ENCODE results near the gene UNC45B. TPM values are rescaled to one million over a fixed set of nuclear protein-coding genes. Genes with fewer than 3 reads are reported as not detected.
A peak's percentile ranks its signal among the peaks of the same experiment; 100 is the strongest.

The UNC45B gene
- total RNA-seq, 1 donor from 2014 or later: not detected

- peak; percentile 98 for TF ChIP-seq CTCF (IDR thresholded peaks at IDR 0.05)
Measured at GRCh38 chr17:35119370-35120165, 28.0 kb upstream of the UNC45B start, which contains the start of gene RAD51D. Gene RAD51D, minus strand, starts transcription at chr17:35119860. Its CDS starts 247 bp downstream, at chr17:35119613.

GRCh38 chr17:35121315-35121714 lies 26.3 kb upstream of the UNC45B start, which contains the start of gene FNDC8:
Gene FNDC8, plus strand, starts transcription at chr17:35121615. Its CDS starts 79 bp downstream, at chr17:35121694.
- H3K27ac Mint-ChIP-seq (ENCODE audit: unreplicated experiment): no peak within 1 kb of the TSS
- DNase-seq (ENCODE audit: extremely low spot score, unreplicated experiment): no peak
- no peaks in the 10 kb centered on the region for H3K9me3 Mint-ChIP-seq (ENCODE audit: unreplicated experiment)
- H3K36me3 Mint-ChIP-seq (ENCODE audit: unreplicated experiment): no peaks in the 10 kb centered on the region
- peaks cover 26% of the 10 kb centered on the region for H3K4me1 Mint-ChIP-seq (ENCODE audit: unreplicated experiment)
- H3K4me3 Mint-ChIP-seq (ENCODE audit: unreplicated experiment): peak within 1 kb of the TSS; percentile 5
- TF ChIP-seq CTCF (IDR thresholded peaks at IDR 0.05): no peak
- H3K27me3 Mint-ChIP-seq (ENCODE audit: unreplicated experiment): no peaks in the 10 kb centered on the region

More at GRCh38 chr17:35119370-35120165, 28.0 kb upstream of the UNC45B start, which contains the start of gene RAD51D:
- Mint-ChIP-seq H3K27me3 (ENCODE audit: unreplicated experiment) (no peaks in the 10 kb centered on the region), H3K27ac (ENCODE audit: unreplicated experiment) (peak within 1 kb of the TSS; percentile 90), H3K4me3 (ENCODE audit: unreplicated experiment) (peak within 1 kb of the TSS; percentile 85), H3K36me3 (ENCODE audit: unreplicated experiment) (no peaks in the 10 kb centered on the region), H3K9me3 (ENCODE audit: unreplicated experiment) (no peaks in the 10 kb centered on the region), H3K4me1 (ENCODE audit: unreplicated experiment) (peaks cover 32% of the 10 kb centered on the region)
- DNase-seq (ENCODE audit: extremely low spot score, unreplicated experiment): peak; percentile 92

GRCh38 chr17:35127751-35128514 lies 19.7 kb upstream of the UNC45B start:
- Mint-ChIP-seq H3K9me3 (ENCODE audit: unreplicated experiment) (no peaks in the 10 kb centered on the region), H3K27me3 (ENCODE audit: unreplicated experiment) (no peaks in the 10 kb centered on the region), H3K4me3 (ENCODE audit: unreplicated experiment) (no peak overlapping the region), H3K4me1 (ENCODE audit: unreplicated experiment) (peaks cover 8% of the 10 kb centered on the region), H3K36me3 (ENCODE audit: unreplicated experiment) (peaks cover 3% of the 10 kb centered on the region), H3K27ac (ENCODE audit: unreplicated experiment) (no peak overlapping the region)
- no peak for TF ChIP-seq CTCF (IDR thresholded peaks at IDR 0.05)
- DNase-seq (ENCODE audit: extremely low spot score, unreplicated experiment): no peak

GRCh38 chr17:35129154-35129972 lies 18.3 kb upstream of the UNC45B start:
- DNase-seq (ENCODE audit: extremely low spot score, unreplicated experiment): no peak
- no peaks in the 10 kb centered on the region for H3K9me3 Mint-ChIP-seq (ENCODE audit: unreplicated experiment)
- no peak overlapping the region for H3K4me3 Mint-ChIP-seq (ENCODE audit: unreplicated experiment)
- H3K36me3 Mint-ChIP-seq (ENCODE audit: unreplicated experiment): peaks cover 11% of the 10 kb centered on the region
- H3K27ac Mint-ChIP-seq (ENCODE audit: unreplicated experiment): no peak overlapping the region
- H3K4me1 Mint-ChIP-seq (ENCODE audit: unreplicated experiment): peaks cover 8% of the 10 kb centered on the region
- H3K27me3 Mint-ChIP-seq (ENCODE audit: unreplicated experiment): no peaks in the 10 kb centered on the region
- no peak for TF ChIP-seq CTCF (IDR thresholded peaks at IDR 0.05)

Measured in osteocyte (in vitro differentiated cells).